ENCODE measurements around the gene CCL21.
"Not testable (repeated sequence)": the region's sequence is repeated elsewhere in the genome, so short reads cannot be mapped to it uniquely, and the experiment has no call there.

Gene CCL21, protein sequence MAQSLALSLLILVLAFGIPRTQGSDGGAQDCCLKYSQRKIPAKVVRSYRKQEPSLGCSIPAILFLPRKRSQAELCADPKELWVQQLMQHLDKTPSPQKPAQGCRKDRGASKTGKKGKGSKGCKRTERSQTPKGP

DNA sequence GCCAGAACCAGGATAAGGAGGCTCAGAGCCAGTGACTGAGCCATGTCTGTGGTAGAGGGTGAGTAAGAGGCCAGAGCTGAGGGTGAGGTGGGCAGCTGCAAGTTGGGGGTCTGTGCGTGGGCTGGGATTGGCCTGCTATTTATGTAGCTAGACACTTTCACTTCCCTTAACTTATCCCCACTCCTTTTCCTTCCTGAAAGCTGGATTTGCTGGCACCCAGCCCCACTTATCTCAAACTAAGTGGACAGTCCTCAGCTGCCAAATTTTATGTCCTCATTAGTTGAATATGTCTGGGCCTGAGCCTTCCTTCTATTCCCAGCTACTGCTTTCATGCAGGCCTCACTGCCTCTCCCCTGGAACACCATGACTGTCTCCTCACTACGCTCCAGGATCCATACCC, at the start of gene CCL21:
Gene CCL21 (minus strand): TSS at position 114 of the 400 bp plus-strand sequence. CDS start 70 bp downstream, at position 44.
- no peak for DNase-seq

DNA sequence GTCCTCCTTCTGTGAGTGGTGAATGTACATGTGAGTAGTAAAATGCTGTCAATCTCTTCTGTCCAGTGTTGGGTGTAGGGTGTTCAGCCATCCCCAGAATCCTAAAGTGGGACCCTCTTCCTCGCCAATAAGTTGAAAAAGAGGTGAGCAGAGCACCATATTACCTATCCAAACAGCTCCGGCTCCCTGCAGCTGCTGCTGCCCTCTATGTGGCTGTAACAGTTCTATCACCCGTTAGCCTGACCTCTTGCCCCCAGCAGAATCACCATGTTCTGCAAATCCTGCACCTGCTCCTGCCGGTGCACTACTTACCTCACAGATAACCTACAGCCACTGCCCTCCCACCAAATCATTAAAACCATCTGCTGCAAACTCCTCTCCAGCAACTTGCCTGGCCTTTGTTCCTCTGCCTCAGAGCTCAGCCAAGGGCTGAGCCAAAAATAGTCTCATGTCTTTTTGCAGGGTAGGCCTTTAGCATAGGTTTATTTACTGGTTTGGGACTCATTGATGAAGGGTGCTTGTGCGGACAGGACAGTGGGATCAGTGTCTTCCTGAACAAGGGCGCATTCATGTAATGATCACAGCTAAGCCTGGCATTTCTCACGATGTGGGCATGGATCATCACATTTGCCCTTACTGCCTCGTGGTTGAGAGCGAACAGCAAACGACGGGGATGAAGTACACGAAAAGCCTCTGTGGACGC, 49.6 kb upstream of the CCL21 start:
- no peak for DNase-seq

DNA sequence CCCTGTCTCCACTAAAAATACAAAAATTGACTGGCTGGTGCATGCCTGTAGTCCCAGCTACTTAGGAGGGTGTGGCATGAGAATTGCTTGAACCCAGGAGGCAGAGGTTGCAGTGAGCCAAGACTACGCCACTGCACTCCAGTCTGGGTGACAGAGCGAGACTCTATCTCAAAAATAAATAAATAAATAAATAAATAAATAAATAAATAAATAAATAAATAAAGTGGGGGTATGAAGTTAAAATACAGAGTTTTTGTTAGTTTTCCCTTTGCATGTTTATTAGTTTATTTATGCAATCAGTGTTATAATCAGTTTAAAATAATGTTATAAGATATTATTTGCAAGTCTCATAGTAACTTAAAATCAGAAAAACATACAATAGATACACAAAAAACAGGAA, 40.4 kb upstream of the CCL21 start:
- DNase-seq = not testable (repeated sequence)

DNA sequence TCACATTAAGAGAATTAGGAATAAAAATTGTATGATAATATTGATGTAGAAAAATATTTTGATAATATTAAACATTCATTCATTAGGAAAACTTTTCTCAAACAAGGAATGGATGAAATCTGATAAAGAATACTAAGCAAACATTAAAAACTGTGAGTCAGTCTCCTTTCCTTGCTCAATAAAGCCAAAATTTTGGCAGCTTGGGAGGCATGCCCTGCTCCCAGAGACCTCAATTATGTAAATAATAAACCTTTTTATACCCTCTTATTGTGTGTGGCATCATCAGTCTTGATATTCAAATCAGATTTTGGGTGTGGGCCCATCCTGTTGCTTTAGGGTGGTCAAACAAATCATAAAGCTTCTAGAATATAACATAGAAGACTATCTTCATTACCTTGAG, 36.6 kb upstream of the CCL21 start:
- DNase-seq = no peak

DNA sequence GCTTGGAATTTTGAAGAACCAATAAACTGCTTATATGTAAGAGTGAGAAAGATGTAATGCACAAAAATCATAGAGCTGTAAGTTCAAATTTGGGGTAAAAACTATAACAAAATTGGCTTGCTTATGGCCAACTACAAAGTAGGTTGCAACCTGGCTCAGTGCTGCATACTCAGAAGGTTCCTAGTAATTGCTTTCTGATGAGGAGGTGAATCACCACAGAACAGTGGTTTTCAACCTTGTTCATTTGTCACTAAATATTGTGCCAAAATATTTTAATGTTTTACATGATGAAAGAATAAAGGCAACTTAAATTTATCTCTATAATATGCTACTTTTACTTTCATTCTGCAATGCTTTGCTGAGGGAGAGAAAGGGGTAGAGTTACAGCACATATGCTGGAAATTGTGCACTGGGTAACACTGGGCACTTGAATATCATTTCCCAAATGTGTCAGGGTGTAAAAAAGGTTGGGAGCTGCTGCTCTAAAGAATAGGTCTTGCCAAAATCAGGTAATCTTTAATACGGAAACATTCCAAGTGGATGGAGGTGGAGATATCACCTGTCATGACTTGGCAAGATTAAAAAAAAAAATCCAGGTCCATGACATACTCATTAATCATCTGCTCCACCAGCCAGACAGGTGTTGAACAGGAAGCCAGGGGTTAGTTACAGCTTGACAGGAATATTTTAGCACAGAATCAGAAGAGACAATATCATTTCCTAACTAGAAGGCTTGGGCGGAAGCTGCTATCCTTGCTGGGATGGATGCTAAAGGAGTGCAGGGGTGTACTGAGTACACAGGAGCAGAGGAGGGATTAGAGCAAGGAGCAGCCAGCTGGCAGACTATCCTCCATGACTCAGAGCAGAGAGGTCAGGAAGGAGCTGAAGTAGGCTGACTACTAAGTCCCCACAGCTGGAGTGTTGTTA, 34.6 kb upstream of the CCL21 start:
- no peak for DNase-seq

DNA sequence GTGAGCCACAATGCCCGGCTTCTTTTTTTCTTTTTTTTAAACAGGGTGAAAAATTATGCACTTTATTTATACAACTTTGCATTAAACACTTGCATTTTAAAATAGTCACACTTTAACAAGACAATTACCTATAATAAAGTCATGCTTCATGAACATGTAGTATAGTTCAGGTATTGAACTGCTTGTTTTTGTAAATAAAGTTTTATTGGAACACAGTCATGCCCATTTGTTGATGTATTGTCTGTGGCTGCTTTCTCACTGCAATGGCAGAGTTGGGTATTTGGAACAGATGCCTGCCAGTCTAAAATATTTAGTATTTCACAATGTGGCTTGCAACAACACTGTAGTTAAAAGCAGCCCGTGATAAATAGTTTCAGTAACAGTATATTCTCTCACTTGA, 32.8 kb upstream of the CCL21 start:
- no peak for DNase-seq

DNA sequence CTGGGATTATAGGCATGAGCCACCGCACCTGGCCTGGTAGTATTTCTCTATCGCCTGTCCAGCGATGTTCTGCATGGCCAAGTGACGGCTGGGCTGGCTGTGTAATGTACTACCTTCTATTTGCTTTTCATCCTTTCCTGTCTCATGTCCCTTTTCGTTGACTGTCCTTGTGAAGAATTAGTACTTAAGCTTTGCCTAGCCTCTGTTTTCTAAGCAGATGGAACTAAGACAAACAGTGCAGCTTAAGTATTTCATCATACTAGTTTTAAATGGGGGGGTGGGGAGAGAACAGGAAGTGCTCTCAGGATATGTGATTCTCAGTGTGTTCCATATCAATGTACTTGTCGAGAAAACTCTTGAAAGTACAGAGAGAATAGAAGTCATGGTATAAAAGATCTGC, 31.7 kb upstream of the CCL21 start:
- no peak for DNase-seq

DNA sequence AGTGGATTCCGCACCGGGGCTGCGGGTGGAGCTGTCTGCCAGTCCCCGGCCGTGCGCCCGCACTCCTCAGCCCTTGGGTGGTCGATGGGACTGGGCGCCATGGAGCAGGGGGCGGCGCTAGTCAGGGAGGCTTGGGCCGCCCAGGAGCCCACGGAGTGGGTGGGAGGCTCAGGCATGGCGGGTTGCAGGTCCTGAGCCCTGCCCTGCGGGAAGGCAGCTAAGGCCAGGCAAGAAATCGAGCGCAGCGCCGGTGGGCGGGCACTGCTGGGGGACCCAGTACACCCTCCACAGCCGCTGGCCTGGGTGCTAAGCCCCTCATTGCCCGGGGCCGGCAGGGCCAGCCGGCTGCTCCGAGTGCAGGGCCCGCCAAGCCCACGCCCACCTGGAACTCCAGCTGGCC, 30.2 kb upstream of the CCL21 start:
- not testable (repeated sequence) for DNase-seq

DNA sequence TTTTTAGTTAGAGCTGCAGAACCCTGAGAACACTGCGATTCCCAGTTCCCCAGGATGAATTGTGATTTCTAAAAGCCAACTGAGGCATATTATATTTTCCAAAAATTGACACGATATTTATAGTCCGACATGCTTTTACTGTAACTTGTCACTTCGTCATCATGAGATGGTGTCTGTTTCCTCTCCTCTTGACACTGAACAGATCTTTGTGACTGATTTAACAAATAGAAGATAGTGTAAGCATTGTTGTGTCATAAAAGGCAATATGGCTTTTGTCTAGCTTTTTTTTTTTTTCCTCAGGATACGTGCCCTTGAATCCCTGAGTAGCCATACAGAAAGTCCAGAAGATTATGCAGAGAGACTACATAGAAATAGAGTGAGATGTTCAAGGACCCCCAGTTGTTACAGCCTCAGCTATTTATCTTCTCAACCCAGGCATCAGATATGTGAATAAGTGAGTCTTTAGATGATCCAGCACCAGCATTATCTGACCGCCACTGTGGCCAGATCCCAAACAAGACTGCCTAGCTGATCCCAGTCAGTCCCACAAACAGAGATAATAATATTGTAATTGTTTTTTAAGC, 27.8 kb upstream of the CCL21 start:
- DNase-seq = no peak

DNA sequence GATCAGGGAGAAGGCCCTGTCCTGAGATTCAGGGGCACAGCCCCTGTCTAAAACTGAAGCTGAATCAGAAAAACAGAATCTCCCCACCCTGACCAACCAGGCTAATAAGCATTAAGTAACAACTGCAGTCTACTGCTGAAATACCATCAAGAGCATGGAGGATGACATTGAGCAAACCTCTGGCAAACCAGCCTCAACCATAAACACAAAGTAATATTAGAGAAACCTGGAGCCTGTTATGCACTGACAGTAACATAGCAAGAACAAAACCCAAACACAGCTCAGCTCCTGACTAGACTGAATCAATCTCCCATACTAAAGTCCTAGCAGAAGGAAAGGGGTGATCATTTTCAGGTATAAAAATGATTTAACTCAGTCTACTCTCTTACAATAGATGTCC, 24.8 kb upstream of the CCL21 start:
- DNase-seq = no peak

DNA sequence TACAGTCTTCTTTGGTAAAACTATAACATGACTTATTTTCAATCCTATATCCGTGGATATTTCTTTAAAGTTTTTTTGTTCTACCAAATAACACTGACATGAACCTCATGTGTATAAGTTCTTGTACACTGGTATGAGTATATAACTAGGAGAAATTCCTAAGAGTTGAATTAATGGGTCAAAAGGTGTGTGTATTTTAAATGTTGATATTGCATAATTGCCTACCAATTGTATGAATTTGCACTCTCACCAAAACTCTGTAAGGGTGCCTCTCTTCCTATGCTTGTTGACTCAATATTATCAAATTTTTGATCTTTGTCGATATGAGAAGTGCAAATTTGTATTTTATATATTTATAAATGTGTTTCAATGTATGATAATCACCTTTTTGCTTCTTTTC, 22.9 kb upstream of the CCL21 start:
- DNase-seq = no peak

DNA sequence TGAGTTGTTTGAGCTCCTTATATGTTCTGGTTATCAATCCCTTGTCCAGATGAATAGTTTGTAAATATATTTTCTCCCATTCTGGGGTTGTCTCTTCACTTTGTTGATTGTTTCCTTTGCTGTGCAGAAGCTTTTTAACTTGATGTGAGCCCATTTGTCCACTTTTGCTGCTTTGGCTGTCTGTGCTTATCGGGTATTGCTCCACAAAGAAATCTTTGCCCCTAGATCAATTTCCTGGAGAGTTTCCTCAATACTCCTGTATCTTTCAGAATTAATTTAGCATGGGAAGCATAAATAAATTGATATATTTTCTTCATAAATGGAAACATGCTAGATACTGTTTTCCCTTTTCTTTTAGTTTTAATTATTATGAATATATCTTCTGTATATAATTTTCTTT, 22.5 kb upstream of the CCL21 start:
- DNase-seq = no peak

DNA sequence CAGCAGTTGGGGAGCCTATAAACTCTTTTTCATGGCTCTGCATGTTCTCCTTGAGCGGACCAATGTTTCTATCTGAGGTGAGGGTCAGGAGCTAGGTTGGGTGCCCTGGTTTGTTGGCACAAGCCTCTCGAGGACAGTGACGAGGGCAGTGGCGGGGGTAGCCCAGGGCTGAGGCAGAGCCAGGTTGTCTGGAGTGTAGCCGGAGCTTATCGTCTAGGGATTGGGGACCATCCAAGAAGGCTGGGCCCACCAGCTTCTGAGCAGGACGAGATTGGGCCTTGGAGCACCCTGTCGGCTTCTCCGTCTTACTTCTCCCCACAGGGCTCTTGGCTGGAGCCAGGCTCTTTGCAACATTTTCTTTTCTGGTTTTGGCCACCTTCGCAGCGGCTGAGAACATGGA, 13.2 kb upstream of the CCL21 start:
- no peak for DNase-seq

DNA sequence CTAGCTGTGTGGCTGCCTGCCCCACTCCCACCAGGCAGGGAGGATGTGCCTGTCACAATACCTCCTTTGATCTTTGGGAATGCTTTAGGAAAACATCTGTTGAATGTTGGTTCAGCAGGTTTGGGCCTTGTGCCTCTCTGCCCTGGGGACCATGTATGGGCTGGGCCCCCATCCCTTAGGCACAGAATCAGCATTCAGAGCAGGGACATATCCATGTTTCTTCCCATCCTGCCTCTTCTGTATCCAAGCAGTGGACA, 9.8 kb upstream of the CCL21 start:
- not testable (repeated sequence) for DNase-seq

DNA sequence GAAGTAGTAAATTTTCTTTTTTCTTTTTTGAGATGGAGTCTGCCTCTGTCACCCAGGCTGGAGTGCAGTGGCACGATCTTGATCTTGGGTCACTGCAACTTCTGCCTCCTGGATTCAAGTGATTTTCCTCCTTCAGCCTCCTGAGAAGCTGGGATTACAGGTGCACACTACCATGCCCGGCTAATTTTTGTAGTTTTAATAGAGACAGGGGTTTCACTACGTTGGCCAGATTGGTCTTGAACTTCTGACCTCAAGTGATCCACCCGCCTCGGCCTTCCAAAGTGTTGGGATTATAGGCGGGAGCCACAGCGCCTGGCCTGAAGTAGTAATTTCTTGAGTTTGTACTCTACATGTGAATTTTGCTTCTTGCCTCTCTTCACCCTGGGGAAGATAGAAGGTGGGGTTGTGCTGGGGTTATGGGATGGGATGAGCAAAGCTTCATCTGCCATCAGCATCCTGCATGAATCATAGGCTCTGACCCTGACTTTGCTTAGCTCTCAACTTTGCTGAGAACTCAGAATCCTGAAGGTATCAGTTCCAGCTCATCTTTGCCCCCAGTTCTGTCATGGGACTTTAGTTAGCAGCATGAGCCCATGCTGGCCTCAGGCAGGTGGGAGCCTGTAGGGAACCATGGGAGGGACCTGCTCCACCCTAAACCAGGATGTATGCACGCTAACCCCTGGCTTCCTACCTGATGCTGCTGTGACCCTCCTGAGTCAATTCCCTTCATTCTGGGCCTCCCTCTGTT, 9.3 kb upstream of the CCL21 start:
- no peak for DNase-seq

DNA sequence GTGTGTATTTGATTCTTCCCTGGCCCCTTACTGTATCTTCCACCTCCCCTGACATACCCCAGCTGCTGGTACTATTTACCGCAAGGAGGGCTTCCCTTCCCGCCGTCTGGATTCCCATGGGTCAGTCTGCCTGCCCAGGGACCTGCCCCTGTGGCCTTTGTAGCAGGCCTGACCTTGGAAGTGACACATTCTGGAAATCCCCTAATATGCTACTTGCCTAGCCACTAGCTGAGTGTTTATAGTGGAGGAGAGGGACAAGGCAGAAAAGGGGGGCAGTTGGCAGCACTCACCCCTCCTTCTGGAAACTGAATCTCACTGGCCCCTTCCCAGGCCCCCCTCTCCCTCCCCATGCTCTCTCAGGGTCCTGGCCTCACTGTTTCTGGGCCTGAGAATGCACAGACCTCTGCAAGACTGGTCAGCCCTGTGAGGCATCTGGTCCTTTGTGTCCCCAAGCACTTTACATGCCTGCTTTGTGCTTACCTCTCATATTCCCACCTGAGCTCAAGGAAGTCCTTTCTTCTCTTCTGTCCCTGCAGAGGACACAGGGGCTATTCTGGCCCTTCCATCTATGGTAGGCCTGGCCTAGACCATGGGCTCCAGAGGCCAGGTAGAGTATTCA, 8.2 kb upstream of the CCL21 start:
- no peak for DNase-seq

DNA sequence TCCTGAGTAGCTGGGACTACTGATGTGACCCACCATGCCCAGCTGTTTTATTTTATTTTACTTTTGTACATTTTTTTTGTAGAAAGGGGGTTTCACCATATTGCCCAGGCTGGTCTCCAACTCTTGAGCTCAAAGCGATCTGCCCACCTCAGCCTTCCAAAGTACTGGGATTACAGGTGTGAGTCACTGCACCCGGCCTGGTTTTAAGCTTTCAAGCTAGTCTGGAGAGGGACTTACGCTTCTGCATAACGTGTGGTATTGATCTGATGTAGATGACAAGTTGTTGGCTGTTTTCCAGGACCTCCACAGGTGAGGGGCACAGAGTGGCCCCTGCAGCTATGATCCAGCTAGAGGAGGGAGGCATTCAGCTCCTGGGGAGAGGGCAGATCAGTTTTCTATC, 6.8 kb upstream of the CCL21 start:
- DNase-seq = no peak

DNA sequence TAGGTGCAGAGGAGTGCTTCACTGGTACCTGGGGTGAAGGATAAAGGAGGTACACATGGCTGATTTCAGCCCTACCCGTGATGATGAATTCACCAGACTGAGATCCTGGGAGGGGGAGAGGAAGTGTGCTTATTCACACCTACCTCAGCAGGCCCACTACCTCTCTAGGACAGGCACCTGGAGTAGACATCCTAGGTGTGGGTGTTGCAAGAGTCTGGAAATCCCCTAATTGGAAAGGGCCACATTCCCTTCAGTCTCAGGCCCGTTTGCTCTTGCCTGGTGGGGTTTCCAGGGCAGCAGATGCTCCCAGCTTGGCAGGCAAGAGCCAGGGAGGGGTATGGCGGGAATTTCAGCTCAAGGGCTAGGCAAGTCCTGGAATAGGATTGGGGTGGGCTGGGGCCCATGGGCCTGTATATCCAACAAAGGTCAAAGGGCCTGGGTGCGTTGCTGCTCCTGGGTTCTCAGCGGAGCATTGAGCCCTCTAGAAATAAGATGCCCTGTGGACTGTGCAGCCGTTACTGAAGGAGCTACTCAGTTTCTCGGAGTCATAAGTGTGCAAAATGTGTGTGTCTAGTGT, 5.8 kb upstream of the CCL21 start:
- no peak for DNase-seq

DNA sequence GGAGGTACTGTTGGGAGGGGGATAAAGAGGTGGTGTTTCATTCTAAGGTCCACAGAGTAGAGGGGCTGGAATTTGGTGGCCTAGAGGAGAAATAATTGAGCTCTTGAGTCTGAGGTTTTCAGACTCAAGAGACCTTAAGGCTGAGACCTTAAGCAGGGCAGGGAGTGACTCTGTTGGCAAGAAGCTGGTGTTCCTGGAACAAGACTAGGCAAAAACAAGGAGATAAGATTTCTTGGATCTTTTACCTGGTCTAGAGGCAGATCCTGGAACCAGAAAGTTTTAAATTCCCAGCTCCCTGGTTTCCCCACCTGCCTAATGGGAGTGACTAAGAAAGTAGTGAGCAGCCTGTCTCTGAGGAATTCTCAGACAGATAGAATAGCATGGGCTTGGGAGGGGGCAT, 4.1 kb upstream of the CCL21 start:
- no peak for DNase-seq

DNA sequence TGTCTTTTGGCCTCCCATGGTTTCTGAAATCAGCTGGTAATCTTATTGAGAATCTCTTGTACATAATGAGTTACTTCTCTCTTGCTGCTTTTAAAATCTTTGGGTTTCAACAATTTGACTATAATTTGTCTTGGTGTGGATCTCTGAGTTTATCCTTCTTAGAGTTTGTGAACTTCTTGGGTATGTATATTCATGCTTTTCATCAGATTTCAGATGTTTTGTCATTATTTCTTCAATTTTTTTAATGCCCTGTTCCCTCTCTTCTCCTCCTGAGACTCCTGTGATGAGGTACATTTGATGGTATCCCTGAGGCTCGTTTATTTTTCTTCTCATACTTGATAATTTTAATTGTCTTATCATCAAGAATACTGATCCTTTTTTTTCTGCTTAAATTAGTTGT, 2.2 kb upstream of the CCL21 start:
- DNase-seq = no peak

DNA sequence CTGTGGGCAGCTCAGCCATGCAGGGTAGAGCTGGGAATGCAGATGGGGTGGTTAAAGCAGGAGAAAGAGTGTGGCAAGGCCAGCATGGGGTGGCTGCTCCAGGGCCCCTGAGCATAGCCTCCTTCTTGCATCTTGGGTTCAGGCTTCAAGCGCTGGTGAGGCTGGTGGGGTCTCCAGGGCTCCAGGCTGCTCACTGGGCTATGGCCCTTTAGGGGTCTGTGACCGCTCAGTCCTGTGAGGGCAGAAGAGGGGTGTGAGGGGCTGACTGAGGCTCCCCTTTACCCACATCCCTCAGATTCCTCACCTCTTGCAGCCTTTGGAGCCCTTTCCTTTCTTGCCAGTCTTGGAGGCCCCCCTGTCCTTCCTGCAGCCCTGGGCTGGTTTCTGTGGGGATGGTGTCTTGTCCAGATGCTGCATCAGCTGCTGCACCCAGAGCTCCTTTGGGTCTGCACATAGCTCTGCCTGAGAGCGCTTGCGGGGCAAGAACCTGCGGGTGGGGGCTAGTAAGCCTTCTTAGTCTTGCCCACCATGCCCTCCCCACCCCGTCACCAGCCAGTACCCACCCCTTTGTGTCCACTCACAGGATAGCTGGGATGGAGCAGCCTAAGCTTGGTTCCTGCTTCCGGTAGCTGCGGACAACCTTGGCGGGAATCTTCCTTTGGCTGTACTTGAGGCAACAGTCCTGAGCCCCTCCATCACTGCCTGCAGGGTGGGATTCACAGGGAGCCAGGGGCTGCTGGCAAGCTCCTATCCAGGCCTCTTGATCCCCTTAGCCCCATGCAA, 549 bp downstream of the CCL21 start:
- no peak for DNase-seq

DNA sequence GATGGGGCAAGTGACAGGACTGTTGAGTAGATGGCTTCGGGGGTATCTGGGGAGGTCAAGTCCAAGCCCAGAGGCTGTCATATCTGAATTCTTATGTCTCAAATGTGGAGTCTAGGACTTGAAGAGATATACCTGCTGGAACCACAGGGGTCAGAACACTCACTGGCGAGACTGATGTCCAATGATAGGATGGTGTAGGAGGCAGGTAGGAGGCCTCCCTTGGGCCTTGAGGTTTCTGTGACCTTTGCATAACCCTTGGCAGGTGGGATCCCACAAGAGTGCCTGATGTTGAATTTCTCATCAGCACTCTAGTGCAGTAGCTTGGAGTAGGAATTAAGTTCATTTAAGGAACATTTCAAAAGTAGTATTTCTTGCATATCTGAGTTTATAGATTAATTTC, 2.8 kb downstream of the CCL21 start:
- no peak for DNase-seq
